HepG2 (cell line): ENCODE measurements around the gene UBFD1. TPM values are rescaled to one million over a fixed set of nuclear protein-coding genes. Genes with fewer than 3 reads are reported as not detected.
A peak's percentile ranks its signal among the peaks of the same experiment; 100 is the strongest.

Experiments
- ATF1 ChIP-seq: IDR thresholded peaks from 2 replicates; pipeline ENCODE4 v1.6.1; 2016; ENCODE audit warnings: mild to moderate bottlenecking, control low read depth
- EED ChIP-seq: sonication (generic); formaldehyde crosslinking; IDR thresholded peaks from 2 replicates; pipeline ENCODE4 v1.5.0; 2020; ENCODE audit warnings: mild to moderate bottlenecking, missing genetic modification reagents
- HMG20B ChIP-seq: conservative IDR thresholded peaks from 2 replicates; pipeline ENCODE4 v1.6.1; 2016; ENCODE audit warnings: missing genetic modification reagents, missing compliant biosample characterization
- HNRNPK ChIP-seq: fragments of 200-400 bp; formaldehyde crosslinking; IDR thresholded peaks from 2 replicates; pipeline ENCODE4 v1.6.1; 2018; ENCODE audit warnings: low read length, low read depth, moderate library complexity, mild to moderate bottlenecking; ENCODE audit not compliant: poor library complexity, severe bottlenecking
- HOXA3 ChIP-seq: sonication (generic); formaldehyde crosslinking; IDR thresholded peaks from 2 replicates; pipeline ENCODE4 v1.5.0; 2020; ENCODE audit warnings: missing genetic modification reagents
- IKZF4 ChIP-seq: sonication (generic); formaldehyde crosslinking; IDR thresholded peaks from 2 replicates; pipeline ENCODE4 v1.5.1; 2020; ENCODE audit warnings: borderline replicate concordance, mild to moderate bottlenecking, low read depth, missing genetic modification reagents; ENCODE audit errors: not compliant biosample characterization
- IRF2 ChIP-seq: IDR thresholded peaks from 2 replicates; pipeline ENCODE4 v1.6.1; 2018; ENCODE audit warnings: missing genetic modification reagents, missing compliant biosample characterization
- LCORL ChIP-seq, 2 experiments: fragments of 450-650 bp in 1 of 2; sonication (generic) in 1 of 2; formaldehyde crosslinking in 1 of 2; IDR thresholded peaks; 2 replicates each; pipeline versions ENCODE4 v1.5.0 to v1.6.1; 2017 to 2020; ENCODE audit warnings: antibody characterized with exemption in 1 of 2, missing genetic modification reagents in 1 of 2
- MTF2 ChIP-seq: sonication (generic); formaldehyde crosslinking; IDR thresholded peaks from 2 replicates; pipeline ENCODE4 v1.5.0; 2020; ENCODE audit warnings: missing genetic modification reagents, borderline replicate concordance
- POLR2AphosphoS5 ChIP-seq: IDR thresholded peaks from 2 replicates; pipeline ENCODE4 v1.6.1; 2012; ENCODE audit warnings: low read depth, low read length
- SRSF4 ChIP-seq: fragments of 200-400 bp; formaldehyde crosslinking; IDR thresholded peaks from one replicate; pipeline ENCODE4 v1.6.1; 2018; ENCODE audit warnings: mild to moderate bottlenecking, low read depth, low read length, moderate library complexity; ENCODE audit not compliant: poor library complexity, severe bottlenecking
- TCF7L2 ChIP-seq: IDR thresholded peaks from 2 replicates; pipeline ENCODE4 v1.6.1; 2011; ENCODE audit warnings: mild to moderate bottlenecking, low read depth, low read length, moderate library complexity
- WIZ ChIP-seq: sonication (generic); formaldehyde crosslinking; IDR thresholded peaks from 2 replicates; pipeline ENCODE4 v1.5.1; 2020; ENCODE audit warnings: mild to moderate bottlenecking, missing genetic modification reagents
- ZFP62 ChIP-seq: sonication (generic); formaldehyde crosslinking; IDR thresholded peaks from 2 replicates; pipeline ENCODE4 v1.4.0; 2020; ENCODE audit warnings: missing genetic modification reagents
- ZNF235 ChIP-seq: sonication (generic); formaldehyde crosslinking; IDR thresholded peaks from 2 replicates; pipeline ENCODE4 v1.8.1; 2023; ENCODE audit warnings: mild to moderate bottlenecking, missing genetic modification reagents, borderline replicate concordance
- ZNF569 ChIP-seq: sonication (generic); formaldehyde crosslinking; IDR thresholded peaks from 2 replicates; pipeline ENCODE4 v1.5.0; 2020; ENCODE audit warnings: mild to moderate bottlenecking, missing genetic modification reagents, moderate library complexity, borderline replicate concordance
- ZNF619 ChIP-seq: sonication (generic); formaldehyde crosslinking; IDR thresholded peaks from 2 replicates; pipeline ENCODE4 v1.4.0; 2020; ENCODE audit warnings: mild to moderate bottlenecking, missing genetic modification reagents
- ZZZ3 ChIP-seq: sonication (generic); formaldehyde crosslinking; IDR thresholded peaks from 2 replicates; pipeline ENCODE4 v1.4.0; 2020; ENCODE audit warnings: missing genetic modification reagents, mild to moderate bottlenecking, borderline replicate concordance
- polyA plus RNA-seq, 8 experiments: library from polyadenylated mRNA; depleted of rRNA in 3 of 8; stranded (reverse) in 7 of 8; unstranded in 1 of 8; fragments of >200 nt; fragmentation: Illumina TruSeq in 4 of 8; extraction: Trizol in 4 of 8; gene quantifications; 2 replicates each; pipeline versions ENCODE4 v1.2.1 to v1.2.3, GENCODE V29; 2011 to 2016; ENCODE audit warnings: low read depth in 4 of 8, missing spikeins in 1 of 8, mixed read lengths in 1 of 8; ENCODE audit not compliant: insufficient read depth in 1 of 8
- total RNA-seq, 5 experiments: library from RNA; depleted of rRNA; stranded (reverse); fragments of >200 nt; fragmentation: Illumina TruSeq; extraction: Trizol; gene quantifications; 2 replicates each; pipeline ENCODE4 v1.2.3, GENCODE V29; 2016; ENCODE audit warnings: low read depth in 1 of 5
- TF ChIP-seq, protein P1 (sequence below): sonication (generic); formaldehyde crosslinking; IDR thresholded peaks from 2 replicates; pipeline ENCODE4 v1.4.0; 2020; ENCODE audit warnings: mild to moderate bottlenecking, missing genetic modification reagents
- TF ChIP-seq, protein P2 (sequence below): sonication (generic); formaldehyde crosslinking; conservative IDR thresholded peaks from 2 replicates; pipeline ENCODE4 v1.8.0; 2022; ENCODE audit warnings: mild to moderate bottlenecking, moderate library complexity, missing genetic modification reagents
- TF ChIP-seq, protein P3 (sequence below): sonication (generic); formaldehyde crosslinking; conservative IDR thresholded peaks from 2 replicates; pipeline ENCODE4 v1.4.0; 2020; ENCODE audit warnings: missing genetic modification reagents

UBFD1 gene
- total and polyA plus RNA-seq, 2 of the 13 experiments (the other 11 are each of a cell fraction or from before 2014, with no cell fraction given) = 100 to 111 TPM

DNA sequence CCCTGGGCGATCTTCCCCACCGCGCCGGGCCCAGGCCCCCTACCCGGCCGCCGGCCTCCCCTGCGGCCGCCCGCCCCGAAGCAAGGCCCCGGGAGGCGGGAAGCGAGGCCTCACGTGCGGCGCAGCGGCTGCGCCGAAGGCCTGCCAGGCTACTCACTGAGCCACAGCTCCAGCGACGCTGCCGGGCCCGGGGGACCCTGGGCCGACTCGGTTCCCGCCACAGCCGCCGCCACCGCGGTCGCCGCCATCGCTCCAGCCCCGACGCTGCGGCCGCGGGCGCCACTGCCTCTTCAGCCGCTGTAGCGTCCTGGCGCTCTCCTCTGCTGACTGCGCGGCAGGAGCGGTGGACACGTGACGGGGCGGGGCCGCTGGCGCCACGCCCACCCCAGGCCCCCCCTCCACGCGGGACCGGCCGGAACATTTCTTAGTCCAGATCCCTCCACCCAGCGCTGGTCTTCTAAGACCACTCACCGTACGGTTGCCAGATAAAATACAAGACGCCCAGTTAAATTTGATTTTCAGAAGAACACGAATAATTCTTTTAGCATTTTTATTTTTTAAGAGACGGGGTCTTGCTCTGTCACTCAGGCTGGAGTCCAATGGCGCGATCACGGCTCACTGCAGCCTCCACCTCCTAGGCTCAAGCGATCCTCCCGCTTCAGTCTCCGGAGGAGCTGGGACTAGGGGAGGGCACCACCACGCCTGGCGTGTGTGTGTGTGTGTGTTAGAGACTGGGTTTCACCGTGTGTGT is 47.2 kb upstream of the UBFD1 start, which contains the start of gene GGA2 (continued):
- TF ChIP-seq, protein P1, sequence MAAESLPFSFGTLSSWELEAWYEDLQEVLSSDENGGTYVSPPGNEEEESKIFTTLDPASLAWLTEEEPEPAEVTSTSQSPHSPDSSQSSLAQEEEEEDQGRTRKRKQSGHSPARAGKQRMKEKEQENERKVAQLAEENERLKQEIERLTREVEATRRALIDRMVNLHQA (CRISPR knock-in tag) = no peak; the same call in 1 of the 2 replicates
- TF ChIP-seq, protein P2, sequence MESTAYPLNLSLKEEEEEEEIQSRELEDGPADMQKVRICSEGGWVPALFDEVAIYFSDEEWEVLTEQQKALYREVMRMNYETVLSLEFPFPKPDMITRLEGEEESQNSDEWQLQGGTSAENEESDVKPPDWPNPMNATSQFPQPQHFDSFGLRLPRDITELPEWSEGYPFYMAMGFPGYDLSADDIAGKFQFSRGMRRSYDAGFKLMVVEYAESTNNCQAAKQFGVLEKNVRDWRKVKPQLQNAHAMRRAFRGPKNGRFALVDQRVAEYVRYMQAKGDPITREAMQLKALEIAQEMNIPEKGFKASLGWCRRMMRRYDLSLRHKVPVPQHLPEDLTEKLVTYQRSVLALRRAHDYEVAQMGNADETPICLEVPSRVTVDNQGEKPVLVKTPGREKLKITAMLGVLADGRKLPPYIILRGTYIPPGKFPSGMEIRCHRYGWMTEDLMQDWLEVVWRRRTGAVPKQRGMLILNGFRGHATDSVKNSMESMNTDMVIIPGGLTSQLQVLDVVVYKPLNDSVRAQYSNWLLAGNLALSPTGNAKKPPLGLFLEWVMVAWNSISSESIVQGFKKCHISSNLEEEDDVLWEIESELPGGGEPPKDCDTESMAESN (CRISPR knock-in tag) = peak; percentile 99
- TF ChIP-seq, protein P3, sequence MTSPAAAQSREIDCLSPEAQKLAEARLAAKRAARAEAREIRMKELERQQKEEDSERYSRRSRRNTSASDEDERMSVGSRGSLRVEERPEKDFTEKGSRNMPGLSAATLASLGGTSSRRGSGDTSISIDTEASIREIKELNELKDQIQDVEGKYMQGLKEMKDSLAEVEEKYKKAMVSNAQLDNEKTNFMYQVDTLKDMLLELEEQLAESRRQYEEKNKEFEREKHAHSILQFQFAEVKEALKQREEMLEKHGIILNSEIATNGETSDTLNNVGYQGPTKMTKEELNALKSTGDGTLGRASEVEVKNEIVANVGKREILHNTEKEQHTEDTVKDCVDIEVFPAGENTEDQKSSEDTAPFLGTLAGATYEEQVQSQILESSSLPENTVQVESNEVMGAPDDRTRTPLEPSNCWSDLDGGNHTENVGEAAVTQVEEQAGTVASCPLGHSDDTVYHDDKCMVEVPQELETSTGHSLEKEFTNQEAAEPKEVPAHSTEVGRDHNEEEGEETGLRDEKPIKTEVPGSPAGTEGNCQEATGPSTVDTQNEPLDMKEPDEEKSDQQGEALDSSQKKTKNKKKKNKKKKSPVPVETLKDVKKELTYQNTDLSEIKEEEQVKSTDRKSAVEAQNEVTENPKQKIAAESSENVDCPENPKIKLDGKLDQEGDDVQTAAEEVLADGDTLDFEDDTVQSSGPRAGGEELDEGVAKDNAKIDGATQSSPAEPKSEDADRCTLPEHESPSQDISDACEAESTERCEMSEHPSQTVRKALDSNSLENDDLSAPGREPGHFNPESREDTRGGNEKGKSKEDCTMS (CRISPR knock-in tag) = no peak; the same call in 1 of the 2 replicates
- TF ChIP-seq ZNF619 (CRISPR knock-in tag) = peak; percentile 87
- TF ChIP-seq WIZ (CRISPR knock-in tag) = no peak
- TF ChIP-seq EED (CRISPR knock-in tag) = peak; percentile 68
- peak; percentile 96 for TF ChIP-seq POLR2AphosphoS5
- no peak for TF ChIP-seq ZZZ3 (CRISPR knock-in tag)
- TF ChIP-seq ZNF235 = peak; percentile 95; the same call in 1 of the 2 replicates
- TF ChIP-seq ZNF569 (CRISPR knock-in tag) = no peak
- no peak for TF ChIP-seq LCORL (IDR thresholded peaks at IDR 0.05)
- TF ChIP-seq LCORL (CRISPR knock-in tag; IDR thresholded peaks at IDR 0.05) = peak; percentile 33; the same call in 1 of the 2 replicates
- TF ChIP-seq HNRNPK = peak; percentile 68
- TF ChIP-seq IKZF4 (CRISPR knock-in tag) = peak; percentile 92
- no peak for TF ChIP-seq TCF7L2
- no peak for TF ChIP-seq HMG20B
- no peak for TF ChIP-seq ATF1 (CRISPR knock-in tag)
- no peak; the same call in 1 of the 2 replicates for TF ChIP-seq MTF2 (CRISPR knock-in tag)
- peak; percentile 98 for TF ChIP-seq HOXA3
- TF ChIP-seq ZFP62 (CRISPR knock-in tag) = no peak; the same call in 1 of the 2 replicates
- TF ChIP-seq IRF2 (CRISPR knock-in tag) = peak; percentile 89; the same call in 1 of the 2 replicates
- TF ChIP-seq SRSF4 = peak; percentile 84
